Activated T-helper 9 cell treated with anti-CD3 and anti-CD28 coated beads, Interleukin-2, amount 50 U/mL, for 16 hours (primary cell): Measurements from ENCODE around the gene CAPN13.

ENCODE experiments used
- DNase-seq: peaks from one replicate; pipeline ENCODE4 v3.0.0-alpha.2; 2020; ENCODE audit warnings: low read depth

The CAPN13 gene

GRCh38 chr2:30807249-30807648 lies at the start of gene CAPN13:
CAPN13 (minus strand) TSS chr2:30807446; CDS start chr2:30787325, 20,121 bp downstream.
- no peak for DNase-seq

DNA sequence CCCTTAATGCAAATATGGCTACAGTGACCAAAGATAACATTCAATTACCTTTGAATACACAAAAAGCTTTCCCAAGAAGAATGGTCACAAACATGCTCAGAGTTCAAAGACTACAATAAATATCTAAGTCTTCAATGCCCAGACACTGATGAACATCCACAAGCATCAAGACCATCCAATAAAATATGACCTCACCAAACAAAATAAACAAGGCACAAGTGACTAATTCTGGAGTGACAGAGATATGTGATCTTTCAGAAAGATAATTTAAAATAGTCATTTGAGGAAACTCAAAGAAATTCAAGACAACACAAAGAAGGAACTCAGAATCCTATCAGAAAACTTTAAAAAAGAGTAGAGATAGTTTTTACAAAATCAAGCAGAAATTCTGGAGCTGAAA lies 40.6 kb upstream of the CAPN13 start:
- DNase-seq: no peak

DNA sequence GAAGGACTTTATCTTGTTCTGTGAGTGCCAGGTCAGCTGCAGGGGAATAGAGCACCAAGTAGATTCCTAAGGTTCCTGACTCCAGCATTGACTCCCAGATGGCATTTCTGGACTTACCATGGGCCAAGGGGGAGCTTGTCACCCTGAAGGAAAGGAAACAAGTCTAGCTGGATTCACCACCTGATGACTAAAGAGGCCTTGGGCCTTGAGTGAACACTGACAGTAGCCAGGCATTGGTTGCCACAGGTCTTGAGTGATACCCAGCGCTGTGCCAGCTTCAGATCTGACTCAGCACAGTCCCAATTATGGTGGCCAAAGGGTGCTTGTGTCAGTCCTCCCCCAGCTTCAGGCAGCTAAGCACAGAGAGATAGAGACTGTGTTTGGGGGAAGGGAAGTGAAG lies 40.1 kb upstream of the CAPN13 start:
- no peak for DNase-seq

DNA sequence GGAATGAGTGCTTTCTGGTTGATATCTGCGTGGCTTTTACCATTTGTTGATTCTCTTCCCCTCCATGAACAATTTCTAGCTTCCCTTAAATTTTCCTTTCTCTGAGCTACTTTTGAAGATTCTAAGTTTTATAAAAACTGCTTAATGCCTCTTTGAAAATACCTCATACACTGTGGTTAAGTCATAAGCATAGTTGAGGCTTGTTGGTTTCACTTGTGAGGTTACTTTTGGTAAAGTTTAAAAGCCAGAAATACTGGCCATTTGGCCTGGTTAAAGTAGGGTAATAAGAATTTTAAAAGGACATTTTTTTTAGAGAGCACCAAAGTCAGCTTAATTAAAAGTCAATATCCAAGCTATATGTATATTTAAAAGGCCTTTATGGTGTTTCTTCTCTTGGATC lies 21.3 kb upstream of the CAPN13 start:
- no peak for DNase-seq

DNA sequence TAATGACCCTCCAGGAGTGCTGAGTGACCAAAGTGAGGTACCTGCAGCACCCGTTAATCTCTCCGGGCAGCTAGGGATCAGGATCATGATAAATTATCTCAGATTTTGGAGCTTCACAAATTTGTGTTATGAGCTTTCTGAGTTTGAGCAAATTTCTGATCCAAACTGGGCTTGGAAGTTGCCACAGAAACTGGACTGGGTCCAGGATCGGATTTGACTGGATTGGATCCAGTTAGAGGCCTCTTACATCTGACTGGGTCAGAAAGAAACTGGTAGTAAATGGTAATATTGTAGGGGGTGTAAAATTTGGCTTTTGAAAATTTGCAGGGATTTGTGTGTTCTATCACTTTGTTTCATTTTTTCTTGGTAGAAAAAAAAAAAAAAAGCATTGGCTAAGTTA lies 19.7 kb upstream of the CAPN13 start:
- DNase-seq: no peak

GRCh38 chr2:30826481-30826880 lies 19.2 kb upstream of the CAPN13 start:
- DNase-seq: no peak

DNA sequence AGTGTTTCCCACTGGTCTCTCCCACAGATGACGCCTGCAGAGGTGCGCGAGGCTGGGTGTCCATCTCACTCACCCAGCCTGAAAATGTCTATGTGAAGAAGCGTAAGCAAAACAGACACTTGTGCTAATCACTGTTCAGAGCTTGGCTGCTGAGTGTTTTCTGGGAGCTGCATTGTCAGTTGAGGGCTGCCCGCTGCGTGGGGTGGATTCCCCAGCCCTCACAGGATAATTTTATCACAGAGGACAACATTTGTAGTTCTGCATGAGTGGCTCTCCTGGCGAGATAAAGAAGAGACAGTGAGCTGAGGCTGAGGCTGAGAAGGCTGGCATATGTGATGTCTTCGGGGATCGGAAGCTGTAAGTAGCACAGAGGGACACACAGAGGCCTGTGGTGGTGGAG lies 16.2 kb upstream of the CAPN13 start:
- DNase-seq: no peak

GRCh38 chr2:30821960-30822359 lies 14.7 kb upstream of the CAPN13 start:
- no peak for DNase-seq

- no peak for DNase-seq
Observed at GRCh38 chr2:30820381-30821055, 13.3 kb upstream of the CAPN13 start.

DNA sequence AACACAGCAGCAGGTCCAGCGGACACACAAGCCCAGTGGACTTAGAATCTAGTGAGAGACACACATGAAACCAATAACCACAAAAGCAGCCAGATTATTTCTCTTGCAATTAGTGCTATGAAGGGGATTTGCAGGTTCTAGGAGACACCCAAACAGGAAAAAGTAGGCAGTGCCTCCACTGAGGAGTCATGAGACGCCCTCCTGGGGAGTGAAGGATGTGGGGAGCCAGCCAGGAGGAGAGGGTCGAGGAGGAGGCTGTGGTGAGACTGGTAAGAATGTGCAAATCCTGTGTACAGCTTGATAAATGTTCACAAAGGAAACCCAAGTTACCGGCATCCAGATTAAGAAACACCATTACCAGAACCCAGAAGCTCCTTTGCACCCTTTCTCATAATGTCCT lies 2.7 kb upstream of the CAPN13 start:
- DNase-seq: no peak

DNA sequence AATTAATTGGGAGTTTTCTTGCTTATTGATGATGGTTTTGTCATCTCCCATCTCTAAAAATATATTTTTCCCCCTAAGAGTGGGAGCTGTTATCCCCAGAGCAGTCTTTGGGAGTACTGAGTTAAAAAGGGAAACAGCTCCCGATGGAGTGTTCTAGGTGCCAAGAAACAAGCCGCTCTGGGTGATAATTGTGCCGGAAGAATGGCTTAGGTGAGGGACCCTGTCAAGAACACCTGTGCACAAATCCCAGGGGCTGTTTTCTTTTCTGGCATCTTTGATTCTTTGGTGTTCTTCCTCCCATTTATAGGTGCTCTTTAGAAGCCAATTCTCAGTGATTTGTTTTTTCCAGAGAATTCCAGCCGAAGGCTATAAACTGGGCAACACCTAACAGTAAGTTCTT lies 1.4 kb upstream of the CAPN13 start:
- DNase-seq: no peak

DNA sequence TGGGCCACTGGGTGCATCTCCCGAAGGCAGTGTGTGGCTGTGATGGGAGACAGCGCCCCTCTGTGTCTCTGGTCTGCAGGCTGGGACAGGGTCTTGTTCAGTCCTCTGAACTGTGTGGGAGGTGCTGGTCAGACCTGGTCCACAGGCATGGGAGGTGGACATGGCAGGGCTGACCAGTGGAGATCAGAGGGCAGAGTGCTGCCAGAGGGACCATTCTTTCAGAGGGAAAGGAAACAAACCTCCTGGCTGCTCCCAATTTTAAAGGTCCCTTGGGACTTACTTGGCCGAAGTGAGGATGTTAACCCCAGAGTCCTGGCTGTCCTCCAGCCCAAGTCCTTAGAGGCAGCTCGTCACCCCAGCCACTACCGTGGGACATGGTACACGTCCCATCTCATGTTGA lies 4.0 kb downstream of the CAPN13 start:
- no peak for DNase-seq

GRCh38 chr2:30802611-30803010 lies 4.6 kb downstream of the CAPN13 start:
- no peak for DNase-seq

DNA sequence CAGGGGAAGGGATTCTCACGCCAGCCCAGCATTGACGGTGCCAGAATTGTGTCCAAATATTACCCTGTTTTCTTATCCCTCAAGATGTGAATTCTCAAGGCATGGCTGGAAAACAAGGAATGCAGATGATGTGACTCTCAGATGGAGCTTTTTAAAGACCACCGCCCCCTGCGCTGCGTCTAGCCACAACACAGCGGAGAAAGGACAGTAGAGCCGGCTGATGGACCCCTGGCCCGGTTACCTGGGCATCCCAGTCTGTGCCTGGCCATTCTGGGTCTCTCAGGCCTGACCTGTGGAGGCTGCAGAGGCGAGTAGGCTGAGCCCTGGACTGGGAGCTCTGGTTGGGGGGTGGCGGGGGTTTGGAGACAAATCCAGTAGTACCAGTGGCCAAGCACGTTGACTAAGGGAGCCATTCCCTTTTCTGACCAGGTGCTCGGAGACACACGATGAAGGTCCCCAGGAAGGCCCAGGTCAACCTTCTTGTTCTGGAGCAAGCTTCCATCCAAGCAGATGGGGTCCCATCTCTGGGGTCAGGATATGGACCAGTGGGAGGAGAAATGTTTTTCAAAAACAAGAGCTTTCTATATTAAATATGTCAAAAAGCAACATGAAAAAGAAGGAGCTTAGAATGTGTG lies 5.3 kb downstream of the CAPN13 start:
- no peak for DNase-seq

DNA sequence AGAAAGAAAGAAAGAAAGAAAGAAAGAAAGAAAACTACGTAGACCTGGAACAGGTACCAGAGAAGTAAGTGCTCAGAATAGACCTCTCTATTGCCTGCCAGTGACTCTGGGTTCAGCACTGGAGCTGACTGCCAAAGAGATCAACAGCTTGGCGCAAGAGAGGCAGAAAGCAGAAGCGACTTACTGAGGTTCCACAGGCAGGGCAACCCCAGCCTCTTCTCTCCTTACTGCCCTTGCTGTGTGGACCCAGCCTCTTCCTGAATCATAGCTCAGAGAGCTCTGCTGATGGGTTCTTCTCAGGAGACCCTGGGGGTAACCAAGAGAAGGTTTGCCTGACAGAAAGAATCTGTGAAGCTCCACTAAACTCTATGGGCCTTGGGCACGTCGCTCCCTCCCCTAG lies 7.1 kb downstream of the CAPN13 start:
- DNase-seq: no peak

DNA sequence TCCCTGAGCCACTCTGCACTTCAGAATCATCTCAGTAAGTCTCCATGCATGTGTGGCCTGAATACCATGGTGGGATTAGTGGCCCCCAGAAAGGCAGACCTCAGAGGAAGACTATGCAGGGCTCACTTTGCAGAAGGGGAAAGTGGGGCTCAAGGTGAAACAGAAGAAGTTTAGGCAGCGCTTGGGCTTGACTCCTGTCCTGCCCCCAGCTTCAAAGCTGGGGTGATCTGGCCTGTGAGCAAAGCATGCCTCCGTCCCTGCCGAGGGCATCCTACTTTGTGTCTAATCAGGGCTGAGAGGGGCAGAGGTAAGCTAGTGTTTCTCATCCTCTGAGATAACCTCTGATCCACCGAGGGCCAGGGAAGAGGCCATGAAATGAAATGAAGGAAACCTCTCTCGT lies 7.9 kb downstream of the CAPN13 start:
- no peak for DNase-seq

- no peak for DNase-seq
Observed at GRCh38 chr2:30798536-30798991, 8.7 kb downstream of the CAPN13 start.

- DNase-seq: no peak
Observed at GRCh38 chr2:30797381-30798015, 9.7 kb downstream of the CAPN13 start.

DNA sequence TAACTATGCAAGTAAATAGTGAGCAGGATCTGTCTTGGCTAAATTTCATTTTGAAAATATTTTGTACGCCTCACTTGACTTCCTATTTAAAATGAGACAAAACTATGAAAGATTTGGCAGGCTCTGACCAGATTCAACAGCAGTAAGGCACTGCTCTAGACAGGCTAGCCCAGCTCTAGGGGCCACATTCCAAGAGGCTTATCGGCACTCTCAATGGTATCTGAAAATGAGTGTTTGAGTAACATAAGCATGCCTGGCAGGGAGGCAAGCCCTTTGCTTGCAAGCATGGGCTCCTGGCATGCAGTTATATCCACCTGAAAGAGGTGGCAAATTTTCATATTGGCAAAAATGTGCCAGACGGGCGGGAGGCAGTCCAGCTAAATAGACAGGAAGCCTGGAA lies 10.5 kb downstream of the CAPN13 start:
- no peak for DNase-seq

- DNase-seq: no peak
Observed at GRCh38 chr2:30792521-30792920, 14.7 kb downstream of the CAPN13 start.

DNA sequence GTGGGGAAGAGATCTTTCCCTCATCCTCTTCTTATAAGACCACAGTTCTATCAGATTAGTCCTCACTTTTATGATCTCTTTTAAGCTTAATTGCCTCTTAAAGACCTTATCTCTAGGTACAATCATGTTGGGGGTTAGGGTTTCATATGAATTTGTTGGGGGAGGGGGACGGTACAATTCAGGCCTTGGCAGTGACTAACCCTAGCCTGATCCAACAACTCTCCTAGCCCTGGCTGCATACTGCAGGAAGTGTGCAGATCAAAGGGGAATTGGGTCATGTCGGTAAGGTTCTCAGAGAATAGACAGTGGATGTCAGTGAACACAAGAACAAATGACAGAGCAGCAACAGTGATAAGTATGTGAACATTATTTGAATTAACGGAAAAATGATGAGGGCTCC lies 16.4 kb downstream of the CAPN13 start:
- DNase-seq: no peak

GRCh38 chr2:30789670-30790210 lies 17.5 kb downstream of the CAPN13 start:
- DNase-seq: no peak
